Skeletal muscle cell (primary cell): ENCODE measurements around the gene GJD4.

Experiments used
- DNase-seq: peaks from one replicate; pipeline ENCODE4 v3.0.0-alpha.2; 2010; ENCODE audit warnings: low read depth
- H3K4me3 ChIP-seq: 2 replicates; pipeline ENCODE4 v1.5.1; 2011; ENCODE audit warnings: low read depth, mild to moderate bottlenecking, control low read depth, low read length, moderate library complexity

The GJD4 gene

DNA sequence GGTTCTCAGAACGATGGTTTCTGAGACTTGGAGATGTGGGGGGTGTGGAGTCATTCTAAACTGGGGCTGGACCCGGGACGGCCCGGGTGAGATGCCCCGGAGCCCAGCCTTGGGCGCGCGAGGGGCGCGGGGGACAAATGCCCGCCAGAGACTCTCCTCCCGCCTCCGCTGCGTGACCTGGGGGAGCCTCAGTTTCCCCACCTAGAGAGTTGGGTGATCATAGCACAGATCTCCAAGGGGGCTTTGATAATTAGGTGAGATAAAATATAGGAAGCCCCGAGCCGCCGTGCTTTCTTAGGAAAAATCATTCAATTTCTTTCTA is 37.6 kb downstream of the GJD4 start:
- peak overlapping the region; percentile 51 for H3K4me3 ChIP-seq
- DNase-seq = no peak

GRCh38 chr10:35643151-35644049 is 38.3 kb downstream of the GJD4 start:
- DNase-seq = no peak
- peak overlapping the region; percentile 51 for H3K4me3 ChIP-seq

- no peak for DNase-seq
- peak overlapping the region; percentile 51 for H3K4me3 ChIP-seq
Measured at GRCh38 chr10:35644050-35644950, 39.2 kb downstream of the GJD4 start.

DNA sequence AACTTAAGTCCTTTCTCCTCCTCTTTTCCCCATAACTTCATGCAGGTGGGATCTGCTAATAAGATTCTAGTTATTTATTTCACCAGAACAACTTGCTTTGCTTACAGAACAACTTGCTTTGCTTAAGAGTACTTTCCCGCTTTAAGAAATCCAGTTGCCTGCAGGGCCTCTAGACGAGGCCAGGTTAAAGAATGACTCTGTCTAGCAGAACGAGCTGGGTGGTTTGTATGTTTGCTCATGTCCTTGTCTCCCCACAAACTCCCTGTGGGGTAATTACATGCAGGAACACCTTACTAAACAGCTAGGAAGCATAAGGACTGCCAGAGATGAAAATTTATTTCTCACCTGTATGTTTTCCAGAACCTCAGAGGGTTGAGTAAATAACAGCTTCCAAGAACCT is 45.8 kb downstream of the GJD4 start:
- no peak for DNase-seq
- H3K4me3 ChIP-seq = no peak overlapping the region

GRCh38 chr10:35652824-35653223 is 47.7 kb downstream of the GJD4 start:
- DNase-seq = no peak
- H3K4me3 ChIP-seq = no peak overlapping the region

DNA sequence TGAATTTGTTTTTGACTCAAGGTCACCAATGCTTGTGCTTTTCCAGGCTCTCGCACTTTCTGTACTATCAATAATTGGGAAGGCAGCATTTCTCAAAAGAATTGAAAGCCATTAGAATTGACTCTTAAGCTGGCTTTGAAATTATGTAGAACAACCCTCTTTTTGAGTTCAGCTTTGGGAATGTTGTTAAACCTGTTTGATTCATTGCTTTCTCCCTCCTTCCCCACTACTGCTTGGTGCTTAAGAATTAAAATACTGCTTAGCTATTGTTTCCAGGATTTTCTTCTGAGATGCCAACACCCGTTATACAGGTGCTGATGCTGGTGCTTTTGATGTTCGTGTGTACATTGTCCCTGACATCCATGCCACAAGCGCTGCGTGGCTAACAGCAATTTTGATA is 52.5 kb downstream of the GJD4 start:
- DNase-seq = no peak
- H3K4me3 ChIP-seq = no peak overlapping the region
